HG03045 (cell line): ENCODE data around the gene TIMMDC1.
A peak's percentile ranks its signal among the peaks of the same experiment; 100 is the strongest.

ENCODE experiments used
- ATAC-seq: cut with Tn5 transposase; IDR thresholded peaks from one replicate; pipeline ENCODE4 v1.9.1; 2021; ENCODE audit warnings: mild to moderate bottlenecking, moderate library complexity; ENCODE audit not compliant: unreplicated experiment

TIMMDC1 gene

GRCh38 chr3:119498186-119499011 lies at the start of gene TIMMDC1:
TIMMDC1 (plus strand) TSS chr3:119498547; CDS start chr3:119498734, 187 bp downstream.
- ATAC-seq, result peak; percentile 99

DNA sequence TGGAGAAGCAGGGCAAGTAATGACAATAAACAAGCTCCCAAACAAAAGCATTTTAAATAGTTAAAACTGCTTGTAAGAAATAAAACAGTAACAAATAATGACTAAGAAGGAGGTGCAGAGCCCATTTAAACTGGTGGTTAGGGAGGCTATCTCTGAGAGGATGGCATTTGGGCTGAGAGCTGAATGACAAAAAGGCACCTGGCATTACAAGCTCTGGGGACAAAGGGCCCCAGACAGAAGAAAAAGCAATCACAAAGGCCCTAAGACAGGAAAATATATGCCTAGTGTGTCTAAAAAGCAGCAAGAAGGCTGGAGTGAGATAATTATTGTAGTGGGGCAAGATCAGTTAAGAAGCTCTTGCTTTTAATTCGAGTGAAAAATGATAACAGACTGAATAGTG lies 44.5 kb upstream of the TIMMDC1 start:
- ATAC-seq, result no peak

GRCh38 chr3:119456469-119456868 lies 41.9 kb upstream of the TIMMDC1 start:
- no peak for ATAC-seq

DNA sequence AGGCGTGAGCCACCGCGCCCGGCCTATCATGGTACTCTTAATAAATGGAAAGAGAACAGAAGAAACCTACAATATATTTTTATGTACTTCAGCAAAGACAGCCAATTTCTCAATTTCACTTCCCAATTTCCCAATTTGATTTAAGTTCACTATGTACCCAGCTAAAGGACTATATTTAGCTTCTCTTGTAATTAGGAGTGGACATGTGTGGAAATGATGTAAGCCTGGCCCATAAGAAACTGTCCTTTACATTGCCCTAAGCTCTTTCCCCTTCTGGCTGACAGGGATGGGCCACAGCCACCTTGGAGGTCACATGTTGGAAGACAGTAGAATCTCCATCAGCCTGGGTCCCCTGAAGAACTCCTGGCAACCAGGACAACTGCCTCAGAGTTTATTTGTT lies 41.1 kb upstream of the TIMMDC1 start:
- no peak for ATAC-seq

DNA sequence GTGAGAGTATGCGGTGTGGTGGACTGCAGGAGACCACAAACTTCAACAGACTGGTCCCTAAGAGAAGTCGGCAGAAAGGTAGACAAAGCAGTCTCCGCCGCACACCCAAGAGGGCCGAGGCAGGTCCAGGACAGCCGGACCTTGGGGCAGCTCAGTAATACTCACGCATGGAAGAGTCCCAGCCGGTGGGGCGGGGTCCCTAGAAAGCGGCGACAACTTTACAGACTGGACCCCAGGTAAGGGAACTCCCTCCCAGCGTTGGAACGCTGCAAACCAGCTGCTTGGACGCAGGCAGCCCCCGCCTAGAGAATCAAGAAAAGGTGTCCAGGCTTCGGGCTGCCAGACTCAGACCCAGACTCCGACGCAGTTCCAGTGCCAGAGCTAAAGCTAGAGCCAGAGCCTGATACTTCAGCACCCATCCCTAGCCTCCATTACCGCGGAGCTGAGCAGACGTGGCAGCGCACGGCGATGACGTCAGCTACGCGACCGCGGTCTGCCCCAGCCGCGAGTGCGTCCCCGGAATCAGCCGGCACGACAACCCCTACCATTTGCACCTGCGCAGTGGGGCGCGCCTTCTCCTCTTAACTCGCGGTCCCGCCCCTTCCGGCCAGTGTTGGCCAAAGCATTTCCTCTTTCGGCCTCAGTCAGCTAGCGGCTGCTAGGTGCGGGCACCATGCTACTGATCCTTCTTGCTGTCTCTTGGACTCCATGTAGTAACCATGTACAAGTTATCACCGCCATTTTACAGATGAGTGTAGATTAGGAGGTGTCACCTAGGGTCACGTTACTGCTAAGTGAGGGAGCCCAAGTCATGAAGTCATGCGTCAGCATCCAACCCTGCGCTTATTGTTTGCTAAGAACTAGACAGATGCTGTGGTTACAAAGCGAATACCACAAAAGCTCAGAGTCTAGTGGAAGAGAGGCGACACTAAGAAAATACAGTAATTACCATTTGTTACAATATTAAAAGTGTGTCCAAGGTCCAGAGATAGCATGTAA lies 34.9 kb upstream of the TIMMDC1 start, which contains the start of gene TMEM39A:
Gene TMEM39A, minus strand, starts transcription at position 445 of the 999 bp plus-strand sequence. CDS start 1,541 bp downstream, outside the sequence.
- ATAC-seq, result peak; percentile 93

- no peak for ATAC-seq
These were observed 30.3 kb upstream of the TIMMDC1 start for GRCh38 chr3:119468041-119468440.

- ATAC-seq, result no peak
These were observed 28.7 kb upstream of the TIMMDC1 start for GRCh38 chr3:119469418-119470189.

GRCh38 chr3:119470866-119471265 lies 27.5 kb upstream of the TIMMDC1 start:
- ATAC-seq, result no peak

- no peak for ATAC-seq
These were observed 17.3 kb upstream of the TIMMDC1 start for GRCh38 chr3:119481079-119481478.

- no peak for ATAC-seq
These were observed 15.2 kb upstream of the TIMMDC1 start for GRCh38 chr3:119483101-119483500.

DNA sequence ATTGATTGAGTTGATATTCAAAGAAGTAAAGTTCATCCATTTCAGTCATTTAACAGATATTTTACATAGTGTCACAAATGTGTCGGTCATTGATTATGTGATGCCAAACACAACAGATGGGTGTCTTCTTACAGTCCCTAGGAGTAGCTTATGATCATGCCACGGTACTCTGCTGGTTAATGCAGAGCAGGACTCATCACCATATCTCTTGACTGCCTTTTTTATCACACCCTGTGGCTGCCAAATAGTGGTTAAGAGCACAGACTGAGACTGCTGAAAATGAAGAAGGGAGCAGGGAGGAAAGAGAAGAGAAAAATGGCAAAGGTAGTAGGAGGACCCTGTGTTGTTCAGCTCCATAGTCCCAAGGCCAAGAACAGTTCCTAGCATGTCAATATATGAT lies 12.8 kb upstream of the TIMMDC1 start:
- ATAC-seq, result no peak

DNA sequence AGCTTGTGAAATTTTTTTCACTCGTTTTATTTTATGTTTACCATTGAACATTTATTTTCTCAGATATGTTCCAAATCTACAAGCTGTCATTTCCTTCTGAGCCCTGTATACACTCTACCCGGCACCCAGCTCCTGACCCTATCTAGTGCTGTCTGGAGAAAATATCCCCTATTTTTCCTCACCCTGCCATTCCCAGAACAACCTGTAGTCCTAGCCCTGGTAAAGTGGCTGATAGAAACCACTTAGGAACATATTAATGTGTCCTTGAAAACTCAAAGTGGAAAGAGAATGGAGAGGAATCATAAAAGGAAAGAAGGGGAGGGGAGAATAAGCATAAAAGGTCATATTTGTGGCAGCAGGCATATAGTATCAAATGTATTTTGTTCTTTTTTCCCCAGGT lies 8.2 kb upstream of the TIMMDC1 start:
- no peak for ATAC-seq

DNA sequence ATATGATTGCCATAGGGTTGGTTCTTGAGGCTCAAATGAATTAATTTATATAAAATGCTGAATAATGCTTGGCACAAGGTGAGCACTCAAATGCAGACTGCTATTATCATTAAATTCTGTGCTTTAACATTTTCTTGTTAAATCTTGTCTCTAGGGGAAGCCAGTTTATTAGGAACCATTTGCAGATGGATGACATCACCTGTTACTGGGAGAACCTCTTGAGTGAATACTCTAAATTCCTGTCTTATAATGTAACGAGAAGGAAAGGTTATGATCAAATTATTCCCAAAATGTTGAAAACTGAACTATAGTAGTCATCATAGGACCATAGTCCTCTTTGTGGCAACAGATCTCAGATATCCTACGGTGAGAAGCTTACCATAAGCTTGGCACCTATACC lies 6.2 kb upstream of the TIMMDC1 start:
- ATAC-seq, result no peak

- no peak for ATAC-seq
These were observed 5.5 kb upstream of the TIMMDC1 start for GRCh38 chr3:119492810-119493209.

DNA sequence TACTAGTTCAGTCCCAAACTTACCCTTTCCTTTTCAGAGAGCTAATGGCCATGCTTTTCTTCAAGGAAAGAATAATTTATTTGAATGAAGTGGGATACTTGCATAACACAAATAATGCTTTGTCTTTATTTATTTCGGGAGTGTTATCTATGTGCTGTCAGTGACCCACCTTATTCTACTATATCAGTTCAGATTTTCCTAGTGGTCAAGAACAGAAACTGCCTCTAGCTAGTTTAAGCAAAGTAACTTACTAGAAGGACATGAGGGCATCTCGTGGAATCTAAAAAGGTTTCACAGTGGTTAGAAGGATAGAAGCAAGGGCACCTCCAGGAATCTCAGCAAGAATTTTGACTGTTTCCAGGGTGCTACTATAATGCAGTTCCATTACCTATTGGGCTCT lies 3.8 kb upstream of the TIMMDC1 start:
- no peak for ATAC-seq

DNA sequence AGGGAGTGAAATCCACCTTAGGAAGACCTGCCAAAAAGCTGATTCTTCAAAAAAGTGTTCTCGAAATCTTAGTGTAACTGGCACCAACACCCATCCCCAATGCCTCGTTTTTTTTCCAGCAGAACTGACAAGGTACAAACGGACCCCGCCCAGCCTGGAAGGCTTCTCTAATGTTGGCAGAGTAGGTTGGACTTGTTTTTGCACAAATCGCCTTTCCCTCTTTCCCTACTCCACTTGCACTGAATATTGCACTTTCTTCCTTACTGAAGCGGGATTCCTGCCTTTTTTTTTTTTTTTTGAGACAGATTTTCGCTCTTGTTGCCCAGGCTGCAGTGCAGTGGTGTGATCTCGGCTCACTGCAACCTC lies 544 bp upstream of the TIMMDC1 start:
- ATAC-seq, result peak; percentile 2

DNA sequence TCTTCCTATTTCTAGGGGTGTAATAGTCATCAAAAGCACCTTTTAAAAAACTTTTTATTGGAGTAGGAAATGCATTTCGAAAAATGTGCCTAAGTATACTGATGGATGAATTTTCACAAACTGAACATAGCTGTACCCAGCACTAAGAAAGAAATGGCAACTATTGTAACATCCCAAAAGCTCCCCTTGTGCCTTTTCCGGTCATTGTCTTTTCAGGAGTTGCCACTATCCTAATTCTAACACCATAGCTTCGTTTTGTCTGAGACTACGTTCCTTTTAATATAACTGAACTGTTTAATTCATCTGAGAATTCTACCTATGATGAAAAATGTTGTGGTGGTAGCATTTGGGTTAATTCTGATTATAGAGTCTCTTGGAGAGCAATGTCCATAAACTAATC lies 1.9 kb downstream of the TIMMDC1 start:
- ATAC-seq, result no peak

DNA sequence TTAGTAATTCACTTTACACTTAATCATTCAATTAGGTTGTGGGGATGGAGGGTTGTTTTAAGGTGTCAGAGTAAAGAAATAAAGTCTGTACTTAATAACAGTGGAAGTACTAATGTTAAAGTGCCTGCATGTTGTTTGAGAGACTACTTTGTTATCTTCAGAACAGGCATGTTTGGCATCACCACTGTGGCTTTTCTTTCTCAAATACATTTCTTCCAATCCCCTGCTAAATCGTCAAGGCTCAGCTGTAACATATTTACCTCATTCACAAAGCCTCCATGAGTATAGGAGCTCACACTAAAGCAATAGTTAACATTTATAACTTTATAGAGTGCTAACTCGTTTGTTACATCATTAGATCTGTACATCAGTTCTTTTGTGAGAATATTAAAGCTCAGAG lies 2.6 kb downstream of the TIMMDC1 start:
- ATAC-seq, result no peak

DNA sequence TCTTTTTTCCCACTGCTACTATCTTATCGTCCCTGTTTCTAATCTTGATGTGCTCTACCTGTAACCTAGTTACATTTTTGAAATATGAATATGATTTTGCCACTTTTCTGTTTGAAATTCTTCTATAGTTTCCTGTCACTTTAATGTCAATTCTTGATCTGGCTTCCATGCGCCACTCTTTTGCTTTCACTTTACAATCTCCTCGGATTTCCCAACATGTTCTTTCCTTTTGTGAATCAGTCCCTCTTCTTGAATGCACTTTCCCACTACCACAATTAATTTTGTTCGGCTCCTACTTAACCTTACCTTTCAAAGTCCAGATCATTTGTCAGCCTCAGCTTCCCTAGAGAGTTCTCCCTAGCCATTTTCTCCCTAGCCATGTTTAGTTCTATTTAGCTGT lies 8.3 kb downstream of the TIMMDC1 start:
- no peak for ATAC-seq

- ATAC-seq, result no peak
These were observed 9.1 kb downstream of the TIMMDC1 start for GRCh38 chr3:119507404-119507803.
